ENCODE results near the gene TRPC1.

The TRPC1 gene

GRCh38 chr3:142724682-142725356 is 985 bp downstream of the TRPC1 start (continued):
- TF ChIP-seq ZSCAN23 (tag by site-specific recombination; IDR thresholded peaks at IDR 0.05) (no peak), ZSCAN30 (tag by site-specific recombination; IDR thresholded peaks at IDR 0.05) (0 out of 2 replicates have a peak, but pooled peaks have one; percentile 13), ZNF843 (tag by site-specific recombination; IDR thresholded peaks at IDR 0.05) (no peak), BCL6B (tag by site-specific recombination; IDR thresholded peaks at IDR 0.05) (no peak), TRIM28 (IDR thresholded peaks at IDR 0.05; ENCODE audit: borderline replicate concordance, low read length) (no peak), ZNF132 (tag by site-specific recombination; IDR thresholded peaks at IDR 0.05; ENCODE audit: borderline replicate concordance) (no peak), ZNF664 (tag by site-specific recombination; IDR thresholded peaks at IDR 0.05) (no peak), TCF7L2 (IDR thresholded peaks at IDR 0.05; ENCODE audit: borderline replicate concordance, low read depth, low read length) (no peak), ZNF558 (tag by site-specific recombination; IDR thresholded peaks at IDR 0.05) (no peak), ZNF302 (tag by site-specific recombination; IDR thresholded peaks at IDR 0.05; ENCODE audit: low read depth) (no peak), ZBTB20 (tag by site-specific recombination; IDR thresholded peaks at IDR 0.05) (peak; percentile 81), TSHZ1 (tag by site-specific recombination; IDR thresholded peaks at IDR 0.05; ENCODE audit: borderline replicate concordance) (no peak), AEBP2 (tag by site-specific recombination; IDR thresholded peaks at IDR 0.05; ENCODE audit: borderline replicate concordance) (no peak), ZNF114 (tag by site-specific recombination; IDR thresholded peaks at IDR 0.05) (no peak), REPIN1 (tag by site-specific recombination; IDR thresholded peaks at IDR 0.05; ENCODE audit: low read depth) (0 out of 2 replicates have a peak, but pooled peaks have one; percentile 47), ZFP41 (tag by site-specific recombination; IDR thresholded peaks at IDR 0.05; ENCODE audit: borderline replicate concordance) (no peak), RBAK (tag by site-specific recombination; IDR thresholded peaks at IDR 0.05) (no peak), ZNF211 (tag by site-specific recombination; IDR thresholded peaks at IDR 0.05; ENCODE audit: low read depth) (no peak), ZNF629 (tag by site-specific recombination; IDR thresholded peaks at IDR 0.05) (0 out of 2 replicates have a peak, but pooled peaks have one; percentile 16), BCL11A (tag by site-specific recombination; IDR thresholded peaks at IDR 0.05; ENCODE audit: low read depth) (no peak), ZBTB10 (tag by site-specific recombination; IDR thresholded peaks at IDR 0.05) (no peak), ZBTB6 (tag by site-specific recombination; IDR thresholded peaks at IDR 0.05) (no peak), ZBTB26 (tag by site-specific recombination; optimal IDR thresholded peaks at IDR 0.05) (peak; percentile 25), ZBTB49 (tag by site-specific recombination; IDR thresholded peaks at IDR 0.05; ENCODE audit: low read depth) (no peak)
